ENCODE results near the gene SNRNP48. TPM values are rescaled to one million over a fixed set of nuclear protein-coding genes. Genes with fewer than 3 reads are reported as not detected.

Gene SNRNP48
- total and polyA plus RNA-seq, 2 of the 4 experiments (the other 2 are of a cell fraction): 5.2 to 6.2 TPM

DNA sequence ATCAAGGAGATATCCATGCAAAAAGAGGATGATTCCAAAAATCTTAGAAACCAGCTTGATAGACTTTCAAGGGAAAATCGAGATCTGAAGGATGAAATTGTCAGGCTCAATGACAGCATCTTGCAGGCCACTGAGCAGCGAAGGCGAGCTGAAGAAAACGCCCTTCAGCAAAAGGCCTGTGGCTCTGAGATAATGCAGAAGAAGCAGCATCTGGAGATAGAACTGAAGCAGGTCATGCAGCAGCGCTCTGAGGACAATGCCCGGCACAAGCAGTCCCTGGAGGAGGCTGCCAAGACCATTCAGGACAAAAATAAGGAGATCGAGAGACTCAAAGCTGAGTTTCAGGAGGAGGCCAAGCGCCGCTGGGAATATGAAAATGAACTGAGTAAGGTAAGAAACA lies 10.1 kb upstream of the SNRNP48 start:
- no peak overlapping the region for H3K18ac ChIP-seq (ENCODE audit: low read depth, low read length)
- H3K4me2 ChIP-seq (ENCODE audit: low read depth, low read length): no peak overlapping the region
- H3K9ac ChIP-seq (ENCODE audit: low read depth, low read length): no peak overlapping the region
- H4K8ac ChIP-seq (ENCODE audit: low read depth in 2 of 2, low read length in 2 of 2): no peak overlapping the region
- H2BK15ac ChIP-seq (ENCODE audit: low read depth, low read length): no peak overlapping the region
- H3K4me3 ChIP-seq (ENCODE audit: insufficient read depth, low read depth, low read length): no peak overlapping the region
- no peak overlapping the region for H2AFZ ChIP-seq (replicated peaks; ENCODE audit: low read length, poor library complexity)
- no peak overlapping the region for H4K91ac ChIP-seq (ENCODE audit: insufficient read depth, low read depth, low read length)
- H3K4me1 ChIP-seq (ENCODE audit: control insufficient read depth, insufficient read depth, low read length): no peaks in the 10 kb centered on the region
- ChIA-PET CTCF (interaction anchor here (0.9 kb wide), 1 partner anchor 12 kb away, joined by 3 read pairs; no protein-coding TSS in a partner anchor), POLR2A (ENCODE audit: unreplicated experiment) (no interaction called here)
- no peaks in the 10 kb centered on the region for H3K9me3 ChIP-seq (ENCODE audit: control insufficient read depth, insufficient read depth, low read length)
- dilution Hi-C loops (cut with HindIII; ENCODE audit: low sequenced_read_pairs, unreplicated experiment) (no loop called here), intact Hi-C loops (cut with micrococcal nuclease) (no loop called here), in situ Hi-C loops (cut with MboI; ENCODE audit: low sequenced_read_pairs) (loop anchor here (10.0 kb wide), 2 partner anchors 175 to 275 kb away; no protein-coding TSS in a partner anchor)
- H2BK120ac ChIP-seq (ENCODE audit: low read depth, low read length): no peak overlapping the region
- H3K4ac ChIP-seq (ENCODE audit: low read depth, low read length): no peak overlapping the region
- no peak overlapping the region for H2BK5ac ChIP-seq (ENCODE audit: low read depth, low read length, poor library complexity, severe bottlenecking)
- no TSS peak for BruUV-seq (replicated peaks)
- H3K56ac ChIP-seq (ENCODE audit: extremely low read depth, insufficient read depth, low read length): no peak overlapping the region
- H3K36me3 ChIP-seq (ENCODE audit: control insufficient read depth, insufficient read depth, low read length): peaks cover 11% of the 10 kb centered on the region
- no peak overlapping the region for H2BK20ac ChIP-seq (ENCODE audit: low read depth, low read length)
- no peaks in the 10 kb centered on the region; the same call in 1 of the 2 replicates for H3K9me1 ChIP-seq (ENCODE audit: insufficient read depth, low read length)
- no peak for ATAC-seq (ENCODE audit: low read depth)
- no peak overlapping the region for H2AK5ac ChIP-seq (ENCODE audit: low read depth, low read length)
- no peak for DNase-seq
- H3K14ac ChIP-seq (replicated peaks; ENCODE audit: low read depth, low read length): no peak overlapping the region
- H3K27me3 ChIP-seq (ENCODE audit: control insufficient read depth, insufficient read depth, low read length): no peaks in the 10 kb centered on the region
- no peak overlapping the region for H3K23ac ChIP-seq (ENCODE audit: low read depth, low read length)
- 92% methylated on average over 7 of the region's 9 CpGs; no CpG with 5 or more reads in 1 of the 2 experiments for WGBS, 2 experiments (ENCODE audit: extremely low coverage in 2 of 2, insufficient read length in 1 of 2)
- H3K79me1 ChIP-seq (ENCODE audit: low read depth in 1 of 2, low read length in 2 of 2): no peaks in the 10 kb centered on the region
- H3K27ac ChIP-seq (ENCODE audit: insufficient read depth, low read length): no peak overlapping the region
- no peak overlapping the region for H4K5ac ChIP-seq (ENCODE audit: low read depth, low read length)
- no peak overlapping the region for H2AK9ac ChIP-seq (replicated peaks; ENCODE audit: low read depth, low read length, poor library complexity)
- no peaks in the 10 kb centered on the region for H4K20me1 ChIP-seq (ENCODE audit: insufficient read depth, low read length)
- no peak for TF ChIP-seq MAZ (IDR thresholded peaks at IDR 0.05; ENCODE audit: borderline replicate concordance, low read depth, low read length)
- TF ChIP-seq RFX5 (IDR thresholded peaks at IDR 0.05; ENCODE audit: low read depth, low read length): no peak
- TF ChIP-seq RAD21 (IDR thresholded peaks at IDR 0.05; ENCODE audit: low read length): no peak
- TF ChIP-seq MAFK (IDR thresholded peaks at IDR 0.05; ENCODE audit: low read depth, low read length): no peak
- no peak for TF ChIP-seq CHD1 (IDR thresholded peaks at IDR 0.05; ENCODE audit: low read depth, low read length)
- TF ChIP-seq, protein P1, sequence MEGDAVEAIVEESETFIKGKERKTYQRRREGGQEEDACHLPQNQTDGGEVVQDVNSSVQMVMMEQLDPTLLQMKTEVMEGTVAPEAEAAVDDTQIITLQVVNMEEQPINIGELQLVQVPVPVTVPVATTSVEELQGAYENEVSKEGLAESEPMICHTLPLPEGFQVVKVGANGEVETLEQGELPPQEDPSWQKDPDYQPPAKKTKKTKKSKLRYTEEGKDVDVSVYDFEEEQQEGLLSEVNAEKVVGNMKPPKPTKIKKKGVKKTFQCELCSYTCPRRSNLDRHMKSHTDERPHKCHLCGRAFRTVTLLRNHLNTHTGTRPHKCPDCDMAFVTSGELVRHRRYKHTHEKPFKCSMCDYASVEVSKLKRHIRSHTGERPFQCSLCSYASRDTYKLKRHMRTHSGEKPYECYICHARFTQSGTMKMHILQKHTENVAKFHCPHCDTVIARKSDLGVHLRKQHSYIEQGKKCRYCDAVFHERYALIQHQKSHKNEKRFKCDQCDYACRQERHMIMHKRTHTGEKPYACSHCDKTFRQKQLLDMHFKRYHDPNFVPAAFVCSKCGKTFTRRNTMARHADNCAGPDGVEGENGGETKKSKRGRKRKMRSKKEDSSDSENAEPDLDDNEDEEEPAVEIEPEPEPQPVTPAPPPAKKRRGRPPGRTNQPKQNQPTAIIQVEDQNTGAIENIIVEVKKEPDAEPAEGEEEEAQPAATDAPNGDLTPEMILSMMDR (conservative IDR thresholded peaks at IDR 0.05; ENCODE audit: low read depth, low read length): no peak
- TF ChIP-seq RCOR1 (IDR thresholded peaks at IDR 0.05; ENCODE audit: insufficient replicate concordance, low read length): no peak
- TF ChIP-seq CEBPB (IDR thresholded peaks at IDR 0.05; ENCODE audit: low read depth, low read length): no peak
- TF ChIP-seq BHLHE40 (IDR thresholded peaks at IDR 0.05; ENCODE audit: low read depth, low read length): no peak
- no peak for TF ChIP-seq NFE2L2 (IDR thresholded peaks at IDR 0.05; ENCODE audit: low read depth, low read length)
- no peak for TF ChIP-seq FOS (IDR thresholded peaks at IDR 0.05; ENCODE audit: low read depth, low read length)
